Left forelimb (tissue), 1 donor: ENCODE measurements around the gene TNFRSF25.

Source experiments
- DNase-seq: peaks from one replicate; pipeline ENCODE4 v3.0.0-alpha.2; 2018; ENCODE audit warnings: low spot score

The TNFRSF25 gene, protein sequence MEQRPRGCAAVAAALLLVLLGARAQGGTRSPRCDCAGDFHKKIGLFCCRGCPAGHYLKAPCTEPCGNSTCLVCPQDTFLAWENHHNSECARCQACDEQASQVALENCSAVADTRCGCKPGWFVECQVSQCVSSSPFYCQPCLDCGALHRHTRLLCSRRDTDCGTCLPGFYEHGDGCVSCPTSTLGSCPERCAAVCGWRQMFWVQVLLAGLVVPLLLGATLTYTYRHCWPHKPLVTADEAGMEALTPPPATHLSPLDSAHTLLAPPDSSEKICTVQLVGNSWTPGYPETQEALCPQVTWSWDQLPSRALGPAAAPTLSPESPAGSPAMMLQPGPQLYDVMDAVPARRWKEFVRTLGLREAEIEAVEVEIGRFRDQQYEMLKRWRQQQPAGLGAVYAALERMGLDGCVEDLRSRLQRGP

DNA sequence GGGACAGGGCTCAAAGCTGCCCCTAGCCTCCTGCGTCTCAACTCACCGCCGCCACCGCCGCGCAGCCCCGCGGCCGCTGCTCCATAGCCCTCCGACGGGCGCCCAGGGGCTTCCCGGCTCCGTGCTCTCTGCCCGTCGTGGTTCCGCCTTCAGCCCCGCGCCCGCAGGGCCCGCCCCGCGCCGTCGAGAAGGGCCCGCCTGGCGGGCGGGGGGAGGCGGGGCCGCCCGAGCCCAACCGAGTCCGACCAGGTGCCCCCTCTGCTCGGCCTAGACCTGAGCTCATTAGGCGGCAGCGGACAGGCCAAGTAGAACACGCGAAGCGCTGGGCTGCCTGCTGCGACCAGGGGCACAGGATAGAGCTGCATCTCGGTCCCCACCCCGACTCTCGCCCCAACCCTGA, at the start of gene TNFRSF25:
TSS of gene TNFRSF25 (minus strand) at position 151 of the 400 bp plus-strand sequence. CDS start at position 85, 66 bp downstream.
- DNase-seq, result no peak

DNA sequence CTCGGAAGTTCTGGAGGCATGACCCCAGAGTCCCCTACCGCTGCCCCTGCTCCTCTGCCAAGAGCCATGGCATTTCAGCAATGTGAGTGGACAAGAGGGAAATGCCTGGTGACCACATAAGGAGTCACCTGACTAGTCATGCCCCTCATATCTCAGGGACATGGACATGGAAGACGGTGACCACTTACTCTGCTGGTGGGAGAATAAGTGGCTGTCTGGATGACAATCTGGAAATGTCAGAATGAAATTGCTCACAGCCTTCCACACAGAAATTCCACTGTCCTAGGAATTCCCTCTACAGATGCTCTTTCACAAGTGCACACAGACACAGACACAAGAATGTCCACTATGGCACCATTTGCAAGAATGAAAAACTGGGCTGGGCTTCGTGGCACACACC, 49.8 kb upstream of the TNFRSF25 start:
- DNase-seq, result no peak

DNA sequence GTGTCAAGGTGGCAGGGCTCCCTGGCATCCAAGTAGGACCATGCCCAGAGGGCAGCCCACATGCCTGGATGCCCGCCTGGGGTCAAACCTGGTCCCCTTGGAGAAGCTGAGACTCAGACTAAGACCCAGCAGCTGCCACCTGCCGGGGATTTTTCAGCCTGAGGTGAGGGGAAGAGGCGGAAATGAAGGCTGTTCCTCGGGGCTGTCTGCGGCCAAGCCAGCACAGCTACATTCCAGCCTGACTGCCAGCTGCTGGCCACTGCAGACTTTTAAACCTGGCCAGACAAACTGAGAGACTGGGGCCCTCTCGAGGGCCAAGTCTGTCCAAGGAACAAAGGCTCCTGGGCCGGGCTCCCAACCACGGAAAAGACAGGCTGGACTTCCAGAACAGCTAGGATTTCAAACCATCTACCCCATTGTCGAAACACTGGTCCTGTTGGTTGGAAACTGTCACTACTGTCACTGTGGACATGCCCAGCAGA, 47.4 kb upstream of the TNFRSF25 start:
- DNase-seq, result no peak

DNA sequence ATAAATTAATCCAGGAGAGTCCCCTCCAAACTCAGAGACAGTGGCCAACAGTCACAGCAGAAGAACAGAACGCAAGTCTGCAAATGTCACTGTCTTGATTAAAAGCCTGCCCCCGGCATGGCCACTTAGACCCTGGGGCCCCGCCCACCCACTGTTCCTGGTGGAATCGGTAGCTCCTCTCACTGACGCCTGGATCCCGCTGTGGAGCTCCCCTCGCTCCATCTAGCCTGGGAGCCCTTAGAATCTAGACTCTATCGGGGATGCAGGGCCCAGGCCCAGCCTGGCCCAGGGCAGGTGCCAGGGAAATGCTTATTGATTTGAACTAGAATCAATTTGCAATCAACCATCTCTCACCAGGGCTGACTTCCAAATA, 46.9 kb upstream of the TNFRSF25 start:
- no peak for DNase-seq

DNA sequence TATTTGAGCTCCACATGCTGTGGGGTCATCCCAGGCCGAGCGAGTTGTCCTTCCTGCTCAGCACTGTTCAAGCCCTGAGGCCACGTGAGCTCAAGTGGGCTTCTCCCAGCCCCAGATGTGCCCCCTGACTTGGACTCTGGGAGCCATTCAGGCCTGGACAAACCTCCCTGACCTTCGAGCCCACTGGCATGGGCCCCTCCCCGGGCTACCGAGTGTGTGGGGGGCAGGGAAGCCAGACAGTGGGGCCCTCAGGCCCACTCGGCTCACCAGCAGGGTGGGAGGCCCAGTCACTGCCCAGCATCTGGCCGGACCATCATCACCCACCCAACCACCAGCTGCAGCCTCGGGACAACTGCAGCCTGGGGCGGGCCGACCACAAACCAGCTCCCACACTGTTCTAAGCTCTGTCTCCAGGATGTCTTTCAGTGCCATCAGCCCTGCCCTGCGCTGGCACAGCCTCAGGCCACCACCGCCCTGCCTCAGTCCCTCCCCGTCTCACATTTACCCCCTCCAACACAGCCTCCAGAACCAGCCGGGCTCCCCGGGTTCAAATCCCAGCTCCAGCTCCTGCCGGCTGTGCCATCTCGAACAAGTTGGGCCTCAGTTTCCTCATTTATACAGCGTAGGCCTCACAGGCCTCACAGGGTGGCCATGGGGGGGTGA, 46.4 kb upstream of the TNFRSF25 start:
- no peak for DNase-seq

DNA sequence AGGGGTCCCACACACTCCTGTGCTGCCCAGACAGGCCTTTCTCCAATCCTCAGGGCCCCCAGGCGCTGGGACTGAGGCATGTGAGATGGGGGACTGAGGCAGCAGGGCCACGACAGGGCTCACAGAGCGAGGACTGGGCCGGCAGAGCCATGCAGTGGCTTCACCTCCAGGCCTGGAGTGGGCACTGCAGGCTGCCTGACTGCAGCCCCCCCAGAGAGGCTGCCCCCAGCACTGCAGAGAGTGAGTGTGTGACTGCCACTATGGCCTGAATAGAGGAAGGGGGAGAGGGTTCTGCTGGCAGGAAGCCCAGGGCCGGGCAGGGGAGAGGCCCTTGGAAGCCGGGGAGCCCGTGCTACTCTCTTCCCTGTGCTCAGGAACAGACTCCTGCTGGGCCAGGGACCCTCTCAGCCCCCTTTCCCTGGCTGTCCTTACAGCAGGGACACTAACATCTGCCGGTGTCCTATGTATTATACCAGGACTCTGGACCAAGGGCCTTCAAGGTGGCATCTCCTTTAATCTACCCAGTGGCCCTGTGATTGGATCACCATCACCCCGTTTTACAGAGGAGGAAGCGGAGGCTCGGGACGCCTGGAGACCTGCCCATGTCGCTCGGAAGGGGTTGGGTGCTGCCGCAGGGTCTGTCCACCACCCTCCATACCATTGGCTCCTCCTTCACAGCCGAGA, 45.7 kb upstream of the TNFRSF25 start:
- DNase-seq, result no peak

DNA sequence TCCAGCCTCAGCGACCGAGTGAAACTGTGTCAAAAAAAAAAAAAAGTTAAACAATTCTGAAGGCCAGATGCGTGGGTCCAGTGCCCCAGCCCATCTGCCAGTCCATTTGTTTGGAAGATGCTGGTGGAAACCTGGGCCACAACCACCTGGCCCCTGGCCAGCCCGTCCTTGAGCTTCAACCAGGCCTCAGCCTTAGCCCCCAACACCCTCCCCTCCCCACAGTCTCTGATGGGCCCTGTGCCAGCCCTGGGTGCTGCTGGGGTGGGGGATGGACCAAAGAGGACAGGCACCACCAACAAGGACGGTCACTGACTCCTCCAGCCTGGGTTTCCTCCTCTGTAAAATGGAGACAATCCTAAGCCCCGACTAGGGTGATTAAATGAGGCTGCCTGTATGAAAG, 45.1 kb upstream of the TNFRSF25 start:
- no peak for DNase-seq

DNA sequence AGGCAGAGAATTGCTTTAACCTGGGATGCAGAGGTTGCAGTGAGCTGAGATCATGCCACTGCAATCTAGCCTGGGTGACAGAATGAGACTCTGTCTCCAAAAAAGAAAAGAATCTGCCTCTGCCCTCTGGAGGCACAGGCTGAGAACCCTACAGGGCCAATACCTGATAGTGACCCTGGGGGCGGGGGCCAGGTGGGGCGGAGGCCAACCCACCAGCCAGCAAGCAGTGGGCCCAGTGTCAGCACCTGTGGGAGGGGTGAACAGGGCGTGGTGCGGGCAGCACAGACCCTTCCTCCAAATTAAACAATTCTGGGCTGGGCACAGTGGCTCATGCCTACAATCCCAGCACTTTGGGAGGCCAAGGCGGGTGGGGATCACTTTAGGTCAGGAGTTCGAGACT, 44.5 kb upstream of the TNFRSF25 start:
- DNase-seq, result no peak

DNA sequence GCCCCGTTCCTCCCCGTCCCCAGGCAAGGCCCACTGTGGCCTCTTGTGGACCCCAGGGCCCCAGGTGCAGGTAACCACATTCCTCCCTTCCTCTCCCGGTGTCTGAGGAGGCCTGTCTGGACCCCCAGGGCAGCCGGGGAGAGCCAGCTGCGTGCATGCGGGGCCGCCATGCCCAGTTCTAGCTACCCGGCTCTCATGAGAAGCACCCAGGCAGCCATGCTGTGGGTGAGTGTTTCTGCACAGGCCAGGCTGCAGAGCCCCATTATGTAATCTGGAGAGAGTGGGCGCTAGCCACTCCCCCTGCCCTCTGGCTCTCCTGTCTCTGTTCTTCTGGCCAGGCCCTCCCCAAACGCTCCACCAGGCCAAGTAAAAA, 43.9 kb upstream of the TNFRSF25 start:
- DNase-seq, result peak; percentile 66

DNA sequence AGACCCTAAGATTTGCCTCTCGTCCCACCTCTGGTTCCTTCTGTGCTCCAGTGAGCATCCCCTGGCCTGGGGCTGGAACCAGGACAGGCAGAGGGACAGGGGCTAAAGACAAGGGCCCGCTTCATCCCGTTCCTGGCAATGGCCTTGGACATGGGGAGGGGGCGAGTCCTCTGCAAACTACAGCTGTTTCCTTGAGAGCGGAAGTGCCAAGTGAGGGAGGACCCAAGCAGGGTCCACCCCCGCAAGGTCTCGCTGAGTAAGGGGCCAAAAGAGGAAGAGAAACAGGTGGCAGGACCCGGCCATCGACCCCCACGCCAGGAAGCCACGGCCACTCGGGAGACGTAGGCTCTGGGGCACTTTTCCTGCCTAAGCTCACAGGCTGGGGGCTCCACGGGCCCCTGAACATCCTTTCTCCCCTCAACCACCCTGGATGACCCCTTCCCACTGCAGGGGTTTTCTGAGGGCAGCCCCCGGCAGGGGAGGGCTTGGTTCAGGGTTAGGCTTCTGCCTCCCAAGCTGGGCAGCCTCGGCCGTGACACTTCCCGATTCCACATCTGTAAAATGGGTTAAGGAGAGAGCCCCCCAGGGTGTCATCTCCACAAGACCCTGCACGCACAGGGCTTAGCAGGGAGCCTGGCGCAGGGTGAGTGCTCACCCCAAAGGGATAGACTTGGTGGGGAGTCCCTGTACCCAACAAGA, 43.4 kb upstream of the TNFRSF25 start:
- DNase-seq, result peak; percentile 64

DNA sequence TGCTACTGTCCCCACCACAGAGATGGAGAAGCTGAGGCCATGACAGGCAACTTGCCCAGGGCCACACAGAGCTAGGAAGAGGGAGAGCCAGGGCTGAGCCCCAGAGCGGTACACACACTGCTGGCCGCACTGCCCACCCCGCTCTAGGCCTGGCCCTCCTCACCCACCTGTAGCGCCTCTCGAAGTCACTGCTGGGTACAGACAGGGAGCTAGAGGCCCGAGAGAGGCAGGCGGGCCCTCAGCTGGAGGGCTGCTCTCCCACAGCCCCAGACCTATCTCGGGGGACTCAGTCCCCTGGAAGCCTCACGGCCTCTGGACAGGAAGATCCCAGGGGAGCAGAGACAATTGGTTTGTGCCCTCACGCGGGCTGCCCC, 42.8 kb upstream of the TNFRSF25 start:
- peak; percentile 56 for DNase-seq

DNA sequence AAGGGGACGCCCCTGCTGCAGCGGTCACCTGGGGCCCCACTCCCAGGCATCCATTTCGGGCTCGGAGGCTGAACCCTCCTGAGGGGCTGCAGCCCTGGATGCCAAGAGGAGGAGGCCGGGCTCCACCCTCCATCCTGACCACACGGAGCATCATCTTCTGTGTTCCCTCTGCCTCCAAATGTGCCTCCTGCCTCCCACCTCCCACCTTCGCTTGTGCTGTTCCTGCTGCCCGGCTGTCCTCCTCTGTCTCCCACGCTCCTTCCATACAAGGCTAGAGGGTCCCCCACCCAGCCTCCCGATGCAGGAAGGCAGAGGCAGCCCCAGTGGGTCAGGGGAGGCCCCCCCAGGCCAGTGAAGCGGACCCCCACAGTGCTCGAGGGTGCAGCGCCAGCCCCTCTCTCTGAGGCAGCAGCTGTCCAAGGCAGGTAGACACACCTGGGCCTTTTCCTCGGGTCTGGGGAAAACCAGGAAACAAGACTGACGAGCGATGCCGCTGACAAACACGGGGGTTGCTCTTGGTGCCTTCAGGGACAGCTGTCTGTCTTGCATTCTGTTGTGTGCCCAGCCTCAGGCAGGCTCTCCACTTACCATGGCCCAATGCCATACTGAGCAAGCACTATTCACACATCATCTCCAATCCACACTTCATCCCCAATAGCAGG, 42.3 kb upstream of the TNFRSF25 start:
- DNase-seq, result peak; percentile 59

DNA sequence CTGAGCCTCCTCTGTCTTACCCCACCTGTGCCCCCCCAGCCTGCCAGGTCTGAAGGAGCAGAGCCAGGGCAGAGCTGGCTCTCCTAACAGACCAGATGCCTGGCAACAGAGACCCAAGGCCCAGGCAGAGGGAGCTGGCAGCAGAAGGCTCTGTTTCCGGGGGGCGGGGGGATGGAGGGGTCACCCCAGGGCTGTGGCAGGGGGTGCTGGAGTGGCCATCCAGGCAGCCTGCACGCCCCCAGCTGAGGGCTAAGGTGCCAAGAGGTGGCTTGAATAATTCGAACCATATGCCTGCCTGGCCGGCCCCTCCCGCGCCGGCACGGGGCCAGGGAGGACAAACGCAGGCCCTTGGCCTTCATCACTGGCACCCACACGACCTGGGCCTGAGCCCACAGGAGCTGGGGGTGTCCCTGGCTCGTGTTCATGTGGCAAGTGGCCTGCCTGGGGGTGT, 41.5 kb upstream of the TNFRSF25 start:
- DNase-seq, result peak; percentile 63

DNA sequence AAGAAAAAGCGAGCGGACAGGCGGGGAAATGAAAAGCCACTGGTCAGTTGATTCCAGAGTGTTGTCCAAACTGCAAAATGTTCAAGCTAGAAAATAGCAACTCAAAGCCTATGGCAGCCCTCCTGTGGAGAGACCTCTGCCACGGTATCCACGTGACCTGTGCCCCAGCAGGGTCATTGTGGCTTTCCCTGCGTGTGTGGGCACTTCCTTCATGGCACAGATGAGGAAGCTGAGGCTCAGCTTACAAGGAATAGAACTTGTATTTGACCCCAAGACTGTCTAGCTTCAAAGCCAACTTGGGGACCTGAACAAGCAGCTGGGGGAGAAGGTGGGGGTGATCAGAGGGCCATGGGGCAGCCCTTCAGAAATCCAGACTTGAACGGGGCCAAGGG, 41.1 kb upstream of the TNFRSF25 start:
- no peak for DNase-seq

DNA sequence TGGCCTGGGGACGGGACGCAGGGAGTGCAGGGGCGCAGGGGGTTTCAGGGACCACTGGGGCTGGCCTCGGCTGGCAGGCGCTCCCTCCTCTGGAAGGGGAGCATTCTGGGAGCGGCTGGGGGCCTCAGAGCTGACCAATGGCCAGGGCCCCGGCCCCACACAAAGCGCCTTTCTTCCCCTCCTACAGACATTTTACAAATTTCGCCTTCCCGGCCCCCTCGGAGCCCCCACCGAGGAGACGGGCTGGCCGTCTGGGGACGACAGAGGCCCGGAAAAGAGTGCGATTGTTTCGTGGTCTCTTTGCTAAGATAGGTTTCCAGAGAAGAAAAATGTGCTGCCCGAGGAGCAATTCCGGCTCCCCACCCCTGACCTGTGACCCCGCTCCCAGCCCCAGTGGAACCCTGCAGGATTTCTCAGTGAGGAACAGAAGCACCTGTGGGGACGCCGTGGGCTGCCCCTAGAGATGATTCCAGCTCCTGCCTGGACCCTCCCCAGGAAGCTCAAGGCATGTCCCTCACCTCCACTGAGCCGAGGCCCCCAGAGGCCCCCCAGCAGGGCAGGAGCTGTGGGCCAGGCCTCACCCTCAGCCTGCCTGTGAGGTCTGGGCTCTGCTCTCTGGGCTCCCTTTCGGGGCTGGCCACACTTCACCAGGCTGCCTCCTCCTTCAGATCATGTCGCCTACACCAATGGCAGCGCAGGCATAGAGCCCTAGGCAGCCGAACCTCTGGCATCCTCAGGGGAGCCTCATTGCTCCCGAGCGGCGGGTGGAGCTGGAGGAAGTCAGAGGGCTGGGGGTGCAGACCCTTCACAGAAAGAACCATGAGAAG, 40.5 kb upstream of the TNFRSF25 start:
- no peak for DNase-seq

DNA sequence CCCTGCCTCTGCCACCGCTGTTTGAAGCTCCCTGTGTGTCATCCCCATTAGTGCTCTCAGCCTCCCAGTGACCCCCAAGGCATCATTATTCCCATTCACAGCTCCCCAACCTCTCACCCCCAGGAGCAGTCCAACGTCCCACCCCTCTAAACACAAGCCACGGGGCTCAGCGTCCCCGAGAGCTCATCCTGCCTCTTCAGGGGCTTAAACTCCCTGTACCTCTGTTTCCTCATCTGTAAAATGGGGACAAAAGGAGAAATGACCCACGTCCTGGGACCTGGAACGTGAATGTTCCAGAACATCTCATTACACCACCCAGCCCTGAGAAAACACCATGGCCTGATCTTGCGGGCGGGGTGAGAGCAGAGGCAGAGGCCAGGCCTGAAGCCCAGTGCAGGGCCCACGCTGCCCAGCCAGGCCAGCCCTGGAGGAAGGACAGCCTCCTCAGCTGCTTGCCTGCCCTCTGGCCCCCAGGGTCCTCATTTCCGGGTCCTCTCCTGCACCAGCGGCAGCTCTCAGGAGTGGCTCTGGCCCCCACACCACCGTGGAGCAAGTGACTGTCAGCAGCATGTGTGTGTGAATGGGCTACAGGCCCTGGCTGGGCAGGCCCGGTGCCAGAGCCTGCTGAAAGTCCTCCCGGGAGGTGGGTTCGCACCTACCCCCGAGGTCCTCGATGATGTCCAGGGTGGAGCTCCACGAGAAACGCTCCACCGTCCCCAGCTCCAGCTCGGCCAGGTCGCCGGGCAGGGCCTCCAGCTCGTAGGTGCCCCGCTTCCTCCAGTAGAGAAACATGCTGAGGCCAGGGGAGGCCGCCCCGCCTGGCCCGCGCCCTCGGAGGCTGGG, 39.6 kb upstream of the TNFRSF25 start:
- no peak for DNase-seq

DNA sequence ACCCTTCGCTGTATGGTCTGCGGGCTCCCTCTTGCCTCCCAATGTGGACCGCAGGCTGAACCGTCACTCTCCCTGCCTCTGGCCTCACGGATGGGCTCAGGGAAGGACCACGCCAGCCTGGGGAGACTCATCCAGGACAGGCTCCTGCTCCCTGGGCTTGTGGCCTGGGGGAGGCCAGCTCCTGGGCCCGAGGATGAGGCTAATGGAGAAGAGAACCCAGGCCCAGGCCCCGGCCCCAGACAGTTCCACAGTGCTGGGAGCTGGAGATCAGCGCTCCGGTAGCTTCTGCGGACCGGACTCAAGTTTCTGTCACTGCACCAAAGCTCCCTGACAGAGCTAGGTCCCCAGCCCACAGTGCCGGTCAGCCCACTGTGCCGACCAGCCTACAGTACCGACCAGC, 38.9 kb upstream of the TNFRSF25 start:
- no peak for DNase-seq

DNA sequence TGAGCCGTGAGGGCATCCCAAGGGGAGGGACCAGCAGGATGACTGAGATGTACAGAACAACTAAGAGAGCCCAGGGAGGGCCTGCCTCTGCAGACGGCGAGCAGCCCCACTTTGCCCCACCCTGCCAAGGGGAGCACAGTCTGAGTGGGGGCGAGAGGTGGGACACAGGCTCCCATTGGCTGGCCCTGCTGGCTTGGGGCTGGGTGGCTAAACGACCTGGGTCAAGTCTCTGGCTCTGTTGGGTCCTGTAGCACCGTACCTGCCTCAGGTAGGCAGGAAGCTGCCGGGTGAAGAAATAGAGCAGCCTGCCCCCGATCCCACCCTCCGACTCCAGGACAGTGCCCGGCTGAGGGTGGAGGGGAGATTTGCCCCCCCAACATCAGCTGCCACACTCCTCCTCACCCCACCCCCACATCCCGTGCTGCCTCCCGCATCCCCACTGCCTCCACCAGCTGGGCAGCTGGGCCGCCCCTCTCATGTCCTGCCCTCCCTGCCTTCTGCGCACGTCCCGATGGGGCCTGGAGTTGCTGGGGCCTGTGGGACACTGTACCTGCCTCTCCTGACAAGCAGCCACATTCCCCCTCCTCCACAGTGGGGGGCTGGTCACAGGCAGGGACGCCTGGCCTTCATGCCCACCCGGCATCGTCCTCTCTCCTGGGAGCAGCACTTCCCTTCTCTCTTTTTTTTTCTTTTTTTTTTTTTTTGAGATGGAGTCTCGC, 38.1 kb upstream of the TNFRSF25 start:
- no peak for DNase-seq
